HCT116 (cell line): ENCODE measurements around the gene FXYD1. TPM values are rescaled to one million over a fixed set of nuclear protein-coding genes. Genes with fewer than 3 reads are reported as not detected.

ENCODE experiments used
- ATAC-seq: fragments of 200-7000 bp; cut with Tn5 transposase; 2 replicates; pipeline ENCODE4 v1.9.1; 2020; ENCODE audit warnings: mild to moderate bottlenecking, moderate library complexity
- BruUV-seq: library from RNA; stranded (reverse); fragments of 400-500 nt; replicated peaks from 2 replicates; lab custom pipeline; 2021; lab: Mats Ljungman, UMichigan
- CTCF ChIA-PET: fragments of 300-600 bp; sonication (Branson Sonifier 250); formaldehyde crosslinking; loops from one replicate; lab custom pipeline; 2021; ENCODE audit warnings: antibody characterized with exemption; lab: Charles Lee
- POLR2A ChIA-PET: fragments of 300-600, 350-600 bp; sonication (Branson Sonifier 250); formaldehyde crosslinking; loops from one replicate; lab custom pipeline; 2021; ENCODE audit warnings: antibody characterized with exemption; lab: Charles Lee
- RAD21 ChIA-PET, 2 experiments: fragments of 300-600 bp; sonication (Branson Sonifier 250); formaldehyde crosslinking; loops; one replicate each; lab custom pipeline; 2023; ENCODE audit warnings: low total read pairs in 2 of 2; ENCODE audit not compliant: uncharacterized antibody in 2 of 2, unreplicated experiment in 2 of 2, low non-redundant PET in 1 of 2; lab: Charles Lee
- DNase-seq: peaks from one replicate; pipeline ENCODE4 v3.0.0-alpha.2; 2010; ENCODE audit warnings: low read depth, low spot score
- H2AFZ ChIP-seq: fragments of 200-600 bp; shearing (Covaris generic), sonication (generic); 2 replicates; pipeline ENCODE4 v1.6.1; 2017; ENCODE audit warnings: low read depth, mixed run types, mixed read lengths, antibody characterized with exemption, low read length; ENCODE audit not compliant: poor library complexity, severe bottlenecking
- H3K27ac ChIP-seq: 2 replicates; pipeline ENCODE4 v1.5.1; 2012; ENCODE audit warnings: low read depth, low read length
- H3K27me3 ChIP-seq: fragments of 200-600 bp; sonication (generic); 2 replicates; pipeline ENCODE4 v1.6.1; 2016; ENCODE audit warnings: mixed run types, low read length, mixed read lengths; ENCODE audit not compliant: insufficient read depth
- H3K36me3 ChIP-seq, 2 experiments: fragments of 200-500 bp in 1 of 2; fragments of 200-600 bp in 1 of 2; sonication (Bioruptor generic) in 1 of 2; sonication (generic) in 1 of 2; 2 replicates each; pipeline versions ENCODE4 v1.5.1 to v1.6.1; 2014 to 2016; ENCODE audit warnings: low read length in 2 of 2, inconsistent platforms in 1 of 2, mixed read lengths in 1 of 2, mixed run types in 1 of 2; ENCODE audit not compliant: insufficient read depth in 2 of 2, control insufficient read depth in 1 of 2
- H3K4me1 ChIP-seq, 2 experiments: fragments of 200-600 bp in 1 of 2; sonication (generic) in 1 of 2; 2 replicates each; pipeline versions ENCODE4 v1.5.1 to v1.6.1; 2012 to 2017; ENCODE audit warnings: low read length in 2 of 2, inconsistent platforms in 1 of 2, mild to moderate bottlenecking in 1 of 2, mixed read lengths in 1 of 2, mixed run types in 1 of 2, moderate library complexity in 1 of 2; ENCODE audit not compliant: insufficient read depth in 2 of 2, control insufficient read depth in 1 of 2
- H3K4me2 ChIP-seq: fragments of 200-600 bp; sonication (generic); 2 replicates; pipeline ENCODE4 v1.6.1; 2017; ENCODE audit warnings: mixed run types, low read length, mixed read lengths
- H3K4me3 ChIP-seq, 2 experiments: fragments of 200-600 bp in 1 of 2; sonication (generic) in 1 of 2; replicated peaks in 1 of 2; 2 replicates each; pipeline ENCODE4 v1.5.1; 2011 to 2016; ENCODE audit warnings: low read length in 2 of 2, control low read depth in 1 of 2, low read depth in 1 of 2, mild to moderate bottlenecking in 1 of 2, mixed read lengths in 1 of 2, mixed run types in 1 of 2
- H3K79me2 ChIP-seq: fragments of 200-600 bp; sonication (generic); 2 replicates; pipeline ENCODE4 v1.6.1; 2017; ENCODE audit warnings: mild to moderate bottlenecking, mixed run types, low read length, moderate library complexity, mixed read lengths; ENCODE audit not compliant: insufficient read depth
- H3K9ac ChIP-seq: fragments of 200-600 bp; sonication (generic); 2 replicates; pipeline ENCODE4 v1.6.1; 2016; ENCODE audit warnings: low read length, mixed read lengths
- H3K9me2 ChIP-seq: fragments of 200-600 bp; sonication (generic), shearing (Covaris generic); 2 replicates; pipeline ENCODE4 v1.6.1; 2017; ENCODE audit warnings: mixed run types, mild to moderate bottlenecking, moderate library complexity; ENCODE audit not compliant: insufficient read depth
- H3K9me3 ChIP-seq, 2 experiments: fragments of 200-500 bp in 1 of 2; fragments of 200-600 bp in 1 of 2; sonication (Bioruptor generic) in 1 of 2; sonication (generic) in 1 of 2; 2 replicates each; pipeline ENCODE4 v1.6.1; 2014 to 2017; ENCODE audit warnings: low read length in 2 of 2, mixed read lengths in 2 of 2, inconsistent platforms in 1 of 2, low read depth in 1 of 2, mild to moderate bottlenecking in 1 of 2, mixed run types in 1 of 2, moderate library complexity in 1 of 2; ENCODE audit not compliant: control insufficient read depth in 1 of 2, insufficient read depth in 1 of 2
- H4K20me1 ChIP-seq: fragments of 200-600 bp; sonication (generic), shearing (Covaris generic); 2 replicates; pipeline ENCODE4 v1.6.1; 2017; ENCODE audit warnings: mixed run types, mild to moderate bottlenecking, moderate library complexity; ENCODE audit not compliant: insufficient read depth
- CBX3 ChIP-seq: IDR thresholded peaks from 2 replicates; pipeline ENCODE4 v1.6.1; 2012; ENCODE audit warnings: low read depth
- CEBPB ChIP-seq: IDR thresholded peaks from 2 replicates; pipeline ENCODE4 v1.6.1; 2012; ENCODE audit warnings: low read depth
- ELF1 ChIP-seq: IDR thresholded peaks from 2 replicates; pipeline ENCODE4 v1.6.1; 2012; ENCODE audit warnings: low read depth, borderline replicate concordance
- FOSL1 ChIP-seq: IDR thresholded peaks from 2 replicates; pipeline ENCODE4 v1.6.1; 2012; ENCODE audit warnings: low read depth
- JUND ChIP-seq: IDR thresholded peaks from 2 replicates; pipeline ENCODE4 v1.6.1; 2012
- POLR2A ChIP-seq: IDR thresholded peaks from 2 replicates; pipeline ENCODE4 v1.7.0; 2011; ENCODE audit warnings: borderline replicate concordance; ENCODE audit not compliant: insufficient read depth, insufficient read length; ENCODE audit errors: extremely low read depth
- SIN3A ChIP-seq: IDR thresholded peaks from 2 replicates; pipeline ENCODE4 v1.6.1; 2012; ENCODE audit warnings: low read depth
- TCF7L2 ChIP-seq: IDR thresholded peaks from 2 replicates; pipeline ENCODE4 v1.7.0; 2011; ENCODE audit warnings: borderline replicate concordance, inconsistent platforms; ENCODE audit not compliant: insufficient read depth, insufficient read length; ENCODE audit errors: extremely low read depth
- YY1 ChIP-seq: IDR thresholded peaks from 2 replicates; pipeline ENCODE4 v1.6.1; 2011; ENCODE audit warnings: low read length, low read depth, moderate library complexity, mild to moderate bottlenecking; ENCODE audit not compliant: insufficient replicate concordance; ENCODE audit errors: extremely low read depth
- intact Hi-C: fragments of 100-400 bp; cut with micrococcal nuclease; formaldehyde crosslinking; loops from 2 replicates; pipeline ENCODE4 v1.10.0; 2022
- total RNA-seq: library from RNA; stranded (reverse); gene quantifications from one replicate; pipeline ENCODE4 v1.2.1, GENCODE V29; 2021; ENCODE audit not compliant: unreplicated experiment
- TF ChIP-seq, protein P1 (sequence below): IDR thresholded peaks from 2 replicates; pipeline ENCODE4 v1.6.1; 2012
- TF ChIP-seq, protein P2 (sequence below), 3 experiments: fragments of 200-600 bp in 1 of 3; sonication (generic) in 1 of 3; IDR thresholded peaks in 2 of 3; conservative IDR thresholded peaks in 1 of 3; 2 replicates each; pipeline ENCODE4 v1.5.1; 2012 to 2017; ENCODE audit warnings: low read depth in 2 of 3, low read length in 2 of 3, antibody characterized with exemption in 1 of 3, borderline replicate concordance in 1 of 3, control low read depth in 1 of 3, mild to moderate bottlenecking in 1 of 3, mixed read lengths in 1 of 3, mixed run types in 1 of 3, moderate library complexity in 1 of 3; ENCODE audit not compliant: insufficient read depth in 1 of 3
- TF ChIP-seq, protein P3 (sequence below): IDR thresholded peaks from 2 replicates; pipeline ENCODE4 v1.6.1; 2012; ENCODE audit warnings: low read depth

FXYD1 gene
- total RNA-seq, 1 experiment from 2014 or later = 7.8 TPM

DNA sequence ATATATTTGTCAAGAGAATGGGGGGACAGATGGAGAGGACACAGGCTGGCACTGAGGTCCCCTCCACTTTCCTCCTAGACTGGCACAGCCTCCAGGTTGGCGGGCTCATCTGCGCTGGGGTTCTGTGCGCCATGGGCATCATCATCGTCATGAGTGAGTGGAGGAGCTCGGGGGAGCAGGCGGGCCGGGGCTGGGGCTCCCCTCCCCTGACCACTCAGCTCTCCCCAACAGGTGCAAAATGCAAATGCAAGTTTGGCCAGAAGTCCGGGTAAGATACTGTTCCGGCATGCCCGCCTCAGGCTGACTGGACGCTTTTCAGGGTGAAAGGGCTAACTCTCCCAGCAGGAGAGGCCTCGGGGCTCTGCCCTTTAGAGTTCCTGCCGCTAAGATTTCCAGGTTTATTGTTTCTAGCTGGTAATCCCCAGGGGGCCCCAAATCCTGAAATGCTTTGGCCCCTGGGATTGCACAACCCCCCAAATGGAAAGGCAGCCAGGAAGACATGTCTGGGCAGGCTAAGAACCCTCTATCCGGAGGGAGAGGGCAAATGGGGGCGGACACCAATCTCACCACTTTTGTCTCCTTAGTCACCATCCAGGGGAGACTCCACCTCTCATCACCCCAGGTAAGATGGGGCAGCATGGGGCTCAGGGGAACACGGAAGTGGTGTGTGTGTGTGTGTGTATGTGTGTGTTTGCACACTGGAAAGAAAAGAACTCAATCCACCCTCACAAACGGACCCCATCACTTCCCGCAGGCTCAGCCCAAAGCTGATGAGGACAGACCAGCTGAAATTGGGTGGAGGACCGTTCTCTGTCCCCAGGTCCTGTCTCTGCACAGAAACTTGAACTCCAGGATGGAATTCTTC, 15.7 kb upstream of the FXYD1 start:
- DNase-seq = no peak
- H3K27ac ChIP-seq = no peak overlapping the region
- no peak overlapping the region for H3K4me3 ChIP-seq
- peak overlapping the region; percentile 87; the same call in 1 of the 2 replicates for H3K4me2 ChIP-seq
- H3K4me1 ChIP-seq = peaks cover 21 to 47% of the 10 kb centered on the region in 2 experiments
- H3K9me2 ChIP-seq = no peaks in the 10 kb centered on the region
- CTCF ChIA-PET = no interaction called here
- H3K79me2 ChIP-seq = no peaks in the 10 kb centered on the region
- H4K20me1 ChIP-seq = no peaks in the 10 kb centered on the region
- no peak for TF ChIP-seq POLR2A
- no peak for TF ChIP-seq CBX3
- no peak for TF ChIP-seq YY1
- no peak for TF ChIP-seq FOSL1
- no peak for TF ChIP-seq ELF1
- no peak for TF ChIP-seq CEBPB
- TF ChIP-seq TCF7L2 = no peak
- TF ChIP-seq, protein P1, sequence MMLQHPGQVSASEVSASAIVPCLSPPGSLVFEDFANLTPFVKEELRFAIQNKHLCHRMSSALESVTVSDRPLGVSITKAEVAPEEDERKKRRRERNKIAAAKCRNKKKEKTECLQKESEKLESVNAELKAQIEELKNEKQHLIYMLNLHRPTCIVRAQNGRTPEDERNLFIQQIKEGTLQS = no peak
- TF ChIP-seq JUND = no peak
- TF ChIP-seq SIN3A = no peak
- TF ChIP-seq, protein P2, sequence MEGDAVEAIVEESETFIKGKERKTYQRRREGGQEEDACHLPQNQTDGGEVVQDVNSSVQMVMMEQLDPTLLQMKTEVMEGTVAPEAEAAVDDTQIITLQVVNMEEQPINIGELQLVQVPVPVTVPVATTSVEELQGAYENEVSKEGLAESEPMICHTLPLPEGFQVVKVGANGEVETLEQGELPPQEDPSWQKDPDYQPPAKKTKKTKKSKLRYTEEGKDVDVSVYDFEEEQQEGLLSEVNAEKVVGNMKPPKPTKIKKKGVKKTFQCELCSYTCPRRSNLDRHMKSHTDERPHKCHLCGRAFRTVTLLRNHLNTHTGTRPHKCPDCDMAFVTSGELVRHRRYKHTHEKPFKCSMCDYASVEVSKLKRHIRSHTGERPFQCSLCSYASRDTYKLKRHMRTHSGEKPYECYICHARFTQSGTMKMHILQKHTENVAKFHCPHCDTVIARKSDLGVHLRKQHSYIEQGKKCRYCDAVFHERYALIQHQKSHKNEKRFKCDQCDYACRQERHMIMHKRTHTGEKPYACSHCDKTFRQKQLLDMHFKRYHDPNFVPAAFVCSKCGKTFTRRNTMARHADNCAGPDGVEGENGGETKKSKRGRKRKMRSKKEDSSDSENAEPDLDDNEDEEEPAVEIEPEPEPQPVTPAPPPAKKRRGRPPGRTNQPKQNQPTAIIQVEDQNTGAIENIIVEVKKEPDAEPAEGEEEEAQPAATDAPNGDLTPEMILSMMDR (IDR thresholded peaks at IDR 0.05 in 2 of 3, conservative IDR thresholded peaks at IDR 0.05 in 1 of 3; ENCODE audit: borderline replicate concordance in 1 of 3, insufficient read depth in 1 of 3, low read depth in 2 of 3, low read length in 2 of 3) = no peak
- TF ChIP-seq, protein P3, sequence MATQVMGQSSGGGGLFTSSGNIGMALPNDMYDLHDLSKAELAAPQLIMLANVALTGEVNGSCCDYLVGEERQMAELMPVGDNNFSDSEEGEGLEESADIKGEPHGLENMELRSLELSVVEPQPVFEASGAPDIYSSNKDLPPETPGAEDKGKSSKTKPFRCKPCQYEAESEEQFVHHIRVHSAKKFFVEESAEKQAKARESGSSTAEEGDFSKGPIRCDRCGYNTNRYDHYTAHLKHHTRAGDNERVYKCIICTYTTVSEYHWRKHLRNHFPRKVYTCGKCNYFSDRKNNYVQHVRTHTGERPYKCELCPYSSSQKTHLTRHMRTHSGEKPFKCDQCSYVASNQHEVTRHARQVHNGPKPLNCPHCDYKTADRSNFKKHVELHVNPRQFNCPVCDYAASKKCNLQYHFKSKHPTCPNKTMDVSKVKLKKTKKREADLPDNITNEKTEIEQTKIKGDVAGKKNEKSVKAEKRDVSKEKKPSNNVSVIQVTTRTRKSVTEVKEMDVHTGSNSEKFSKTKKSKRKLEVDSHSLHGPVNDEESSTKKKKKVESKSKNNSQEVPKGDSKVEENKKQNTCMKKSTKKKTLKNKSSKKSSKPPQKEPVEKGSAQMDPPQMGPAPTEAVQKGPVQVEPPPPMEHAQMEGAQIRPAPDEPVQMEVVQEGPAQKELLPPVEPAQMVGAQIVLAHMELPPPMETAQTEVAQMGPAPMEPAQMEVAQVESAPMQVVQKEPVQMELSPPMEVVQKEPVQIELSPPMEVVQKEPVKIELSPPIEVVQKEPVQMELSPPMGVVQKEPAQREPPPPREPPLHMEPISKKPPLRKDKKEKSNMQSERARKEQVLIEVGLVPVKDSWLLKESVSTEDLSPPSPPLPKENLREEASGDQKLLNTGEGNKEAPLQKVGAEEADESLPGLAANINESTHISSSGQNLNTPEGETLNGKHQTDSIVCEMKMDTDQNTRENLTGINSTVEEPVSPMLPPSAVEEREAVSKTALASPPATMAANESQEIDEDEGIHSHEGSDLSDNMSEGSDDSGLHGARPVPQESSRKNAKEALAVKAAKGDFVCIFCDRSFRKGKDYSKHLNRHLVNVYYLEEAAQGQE = no peak
- TF ChIP-seq, all 23 proteins: peak for 0
- no peak for ATAC-seq
- no TSS peak for BruUV-seq
- no peak overlapping the region for H2AFZ ChIP-seq
- ChIA-PET RAD21 (no interaction called here), POLR2A (no interaction called here)
- H3K9me3 ChIP-seq = no peaks in the 10 kb centered on the region
- H3K9ac ChIP-seq = no peak overlapping the region
- intact Hi-C loops = no loop called here
- H3K27me3 ChIP-seq = no peaks in the 10 kb centered on the region
- no peaks in the 10 kb centered on the region for H3K36me3 ChIP-seq
